ENCODE results near the gene VDAC1.

DNA sequence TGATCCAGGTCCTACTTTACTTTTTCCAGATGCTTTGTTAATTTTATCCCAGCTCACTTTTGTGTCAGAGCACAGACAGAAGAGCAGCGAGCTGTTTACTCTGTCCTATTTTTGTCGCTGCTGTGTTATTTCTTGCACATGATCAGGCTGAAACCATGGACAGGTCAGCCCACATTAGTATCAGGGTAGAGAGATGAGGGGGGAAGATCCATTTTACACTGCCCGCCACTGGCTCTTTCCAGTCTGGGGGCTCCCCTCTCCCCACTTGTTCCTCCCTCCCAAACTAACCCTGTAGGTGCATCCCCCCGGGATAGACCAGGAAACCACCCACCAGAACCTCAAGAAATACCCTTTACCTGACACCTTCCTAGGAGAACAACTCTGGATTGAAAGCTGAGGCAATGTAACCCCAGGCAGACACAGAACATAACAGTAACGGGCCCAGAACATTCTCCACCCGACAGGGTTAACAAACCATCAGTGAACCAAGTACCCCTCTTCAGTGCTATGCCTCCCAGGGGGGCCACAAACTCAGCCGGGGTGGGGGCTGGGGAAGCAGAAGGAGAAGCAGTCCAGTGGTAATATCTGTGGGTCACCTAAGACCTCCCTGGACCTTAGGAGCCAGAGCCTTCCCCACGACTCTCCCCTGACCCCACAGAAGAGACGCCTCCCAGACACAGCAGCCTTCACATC is 10.3 kb downstream of the VDAC1 start:
- TF ChIP-seq EZH2 (IDR thresholded peaks at IDR 0.05; ENCODE audit: borderline replicate concordance, low read depth, low read length, severe bottlenecking) = no peak
- TF ChIP-seq, protein P1, sequence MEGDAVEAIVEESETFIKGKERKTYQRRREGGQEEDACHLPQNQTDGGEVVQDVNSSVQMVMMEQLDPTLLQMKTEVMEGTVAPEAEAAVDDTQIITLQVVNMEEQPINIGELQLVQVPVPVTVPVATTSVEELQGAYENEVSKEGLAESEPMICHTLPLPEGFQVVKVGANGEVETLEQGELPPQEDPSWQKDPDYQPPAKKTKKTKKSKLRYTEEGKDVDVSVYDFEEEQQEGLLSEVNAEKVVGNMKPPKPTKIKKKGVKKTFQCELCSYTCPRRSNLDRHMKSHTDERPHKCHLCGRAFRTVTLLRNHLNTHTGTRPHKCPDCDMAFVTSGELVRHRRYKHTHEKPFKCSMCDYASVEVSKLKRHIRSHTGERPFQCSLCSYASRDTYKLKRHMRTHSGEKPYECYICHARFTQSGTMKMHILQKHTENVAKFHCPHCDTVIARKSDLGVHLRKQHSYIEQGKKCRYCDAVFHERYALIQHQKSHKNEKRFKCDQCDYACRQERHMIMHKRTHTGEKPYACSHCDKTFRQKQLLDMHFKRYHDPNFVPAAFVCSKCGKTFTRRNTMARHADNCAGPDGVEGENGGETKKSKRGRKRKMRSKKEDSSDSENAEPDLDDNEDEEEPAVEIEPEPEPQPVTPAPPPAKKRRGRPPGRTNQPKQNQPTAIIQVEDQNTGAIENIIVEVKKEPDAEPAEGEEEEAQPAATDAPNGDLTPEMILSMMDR (IDR thresholded peaks at IDR 0.05; ENCODE audit: extremely low read depth in 1 of 2, insufficient read depth in 1 of 2, low read depth in 1 of 2, low read length in 2 of 2) = no peak
- no peak for TF ChIP-seq POLR2A (IDR thresholded peaks at IDR 0.05; ENCODE audit: low read depth, low read length)
- TF ChIP-seq, protein P2, sequence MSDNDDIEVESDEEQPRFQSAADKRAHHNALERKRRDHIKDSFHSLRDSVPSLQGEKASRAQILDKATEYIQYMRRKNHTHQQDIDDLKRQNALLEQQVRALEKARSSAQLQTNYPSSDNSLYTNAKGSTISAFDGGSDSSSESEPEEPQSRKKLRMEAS (IDR thresholded peaks at IDR 0.05; ENCODE audit: insufficient read depth, insufficient read length) = no peak
- no peak for TF ChIP-seq JUN (IDR thresholded peaks at IDR 0.05; ENCODE audit: borderline replicate concordance, insufficient read depth, insufficient read length, low read depth)
- no peak for TF ChIP-seq MYC (IDR thresholded peaks at IDR 0.05; ENCODE audit: low read depth, low read length)

Data from endothelial cell of umbilical vein (primary cell).